ENCODE results near the gene CNIH2.

GRCh38 chr11:66263231-66263630 is 14.7 kb upstream of the CNIH2 start:
- TF ChIP-seq GATA2 (IDR thresholded peaks at IDR 0.05; ENCODE audit: low read depth, low read length) (no peak), GATA3 (IDR thresholded peaks at IDR 0.05; ENCODE audit: low read depth, low read length) (no peak)
